ENCODE data around the gene SOBP. TPM values are rescaled to one million over a fixed set of nuclear protein-coding genes. Genes with fewer than 3 reads are reported as not detected.
"Not testable (repeated sequence)": the region's sequence is repeated elsewhere in the genome, so short reads cannot be mapped to it uniquely, and the experiment has no call there.

Gene SOBP
- total RNA-seq, 1 donor from 2014 or later: 5.4 TPM

- no peaks in the 10 kb centered on the region for H3K27me3 ChIP-seq
- no peak for TF ChIP-seq CTCF (IDR thresholded peaks at IDR 0.05)
- no peak overlapping the region for H3K4me3 ChIP-seq
- intact Hi-C loops (cut with DNase I): no loop called here
- H3K4me1 ChIP-seq: peaks cover 0 to 6% of the 10 kb centered on the region in 2 donors
- DNase-seq (ENCODE audit: low spot score in 2 of 2): peak in 1 of 2 donors; percentile 70
- H3K36me3 ChIP-seq: peaks cover 0 to 5% of the 10 kb centered on the region in 2 donors
- H3K27ac ChIP-seq: no peak overlapping the region
- no peaks in the 10 kb centered on the region for H3K9me3 ChIP-seq
Measured at GRCh38 chr6:107511511-107511993, 21.6 kb downstream of the SOBP start.

- Histone ChIP-seq H3K36me3 (peaks cover 0 to 11% of the 10 kb centered on the region in 2 donors), H3K9me3 (no peaks in the 10 kb centered on the region), H3K27me3 (no peaks in the 10 kb centered on the region), H3K27ac (no peak overlapping the region), H3K4me1 (peaks cover 0 to 6% of the 10 kb centered on the region in 2 donors), H3K4me3 (no peak overlapping the region)
- DNase-seq (ENCODE audit: low spot score in 2 of 2): no peak
- intact Hi-C loops (cut with DNase I): no loop called here
- TF ChIP-seq CTCF (IDR thresholded peaks at IDR 0.05): no peak
Measured at GRCh38 chr6:107513214-107513613, 23.3 kb downstream of the SOBP start.

- DNase-seq (ENCODE audit: low spot score in 2 of 2): no peak
- H3K4me3 ChIP-seq: no peak overlapping the region
- no peak for TF ChIP-seq CTCF (IDR thresholded peaks at IDR 0.05)
- peaks cover 0 to 4% of the 10 kb centered on the region in 2 donors for H3K4me1 ChIP-seq
- H3K27ac ChIP-seq: no peak overlapping the region
- no peaks in the 10 kb centered on the region for H3K9me3 ChIP-seq
- H3K36me3 ChIP-seq: peaks cover 0 to 11% of the 10 kb centered on the region in 2 donors
- no peaks in the 10 kb centered on the region for H3K27me3 ChIP-seq
- intact Hi-C loops (cut with DNase I): no loop called here
Measured at GRCh38 chr6:107515955-107516354, 26.0 kb downstream of the SOBP start.

GRCh38 chr6:107517274-107517673 lies 27.4 kb downstream of the SOBP start:
- peaks cover 0 to 11% of the 10 kb centered on the region in 2 donors for H3K36me3 ChIP-seq
- H3K27ac ChIP-seq: no peak overlapping the region
- no peaks in the 10 kb centered on the region for H3K4me1 ChIP-seq
- H3K4me3 ChIP-seq: no peak overlapping the region
- DNase-seq (ENCODE audit: low spot score in 2 of 2): no peak
- intact Hi-C loops (cut with DNase I): no loop called here
- H3K9me3 ChIP-seq: no peaks in the 10 kb centered on the region
- H3K27me3 ChIP-seq: no peaks in the 10 kb centered on the region
- no peak for TF ChIP-seq CTCF (IDR thresholded peaks at IDR 0.05)

GRCh38 chr6:107519224-107519623 lies 29.3 kb downstream of the SOBP start:
- intact Hi-C loops (cut with DNase I); H3K4me3 ChIP-seq: not testable (repeated sequence)

GRCh38 chr6:107520706-107521105 lies 30.8 kb downstream of the SOBP start:
- H3K36me3 ChIP-seq; H3K4me3 ChIP-seq; intact Hi-C loops (cut with DNase I); H3K9me3 ChIP-seq; H3K4me1 ChIP-seq; DNase-seq (ENCODE audit: low spot score in 2 of 2); H3K27me3 ChIP-seq; H3K27ac ChIP-seq: not testable (repeated sequence)

More at GRCh38 chr6:107519224-107519623, 29.3 kb downstream of the SOBP start:
- DNase-seq (ENCODE audit: low spot score in 2 of 2); H3K27me3 ChIP-seq; H3K27ac ChIP-seq; H3K9me3 ChIP-seq; H3K4me1 ChIP-seq: not testable (repeated sequence)
- peaks cover 0 to 10% of the 10 kb centered on the region in 2 donors for H3K36me3 ChIP-seq

Measured in ascending aorta (tissue), 2 donors.